Stomach (tissue), 4 donors: ENCODE data around the gene MKS1.

Experiments
- CTCF ChIP-seq, 7 experiments: fragments of 450-650 bp in 4 of 7; fragments of 200-600 bp in 3 of 7; sonication (generic) in 3 of 7; IDR thresholded peaks; one replicate each; pipeline ENCODE4 v1.5.1; 2016 to 2019; ENCODE audit warnings: antibody characterized with exemption in 7 of 7, control low read depth in 2 of 7, mild to moderate bottlenecking in 1 of 7
- POLR2A ChIP-seq, 4 donors: fragments of 450-650 bp; IDR thresholded peaks; one replicate each; pipeline ENCODE4 v1.6.1; 2016; ENCODE audit warnings: antibody characterized with exemption in 4 of 4, control low read depth in 2 of 4, mild to moderate bottlenecking in 1 of 4, moderate library complexity in 1 of 4
- POLR2AphosphoS5 ChIP-seq, 3 donors: sonication (generic); formaldehyde crosslinking; IDR thresholded peaks; one replicate each; pipeline ENCODE4 v1.6.1; 2016; ENCODE audit warnings: antibody characterized with exemption in 3 of 3

GRCh38 chr17:58183514-58183913 lies 35.5 kb downstream of the MKS1 start:
- TF ChIP-seq CTCF (IDR thresholded peaks at IDR 0.05) = no peak
- no peak for TF ChIP-seq POLR2A (IDR thresholded peaks at IDR 0.05)
- no peak for TF ChIP-seq POLR2AphosphoS5 (IDR thresholded peaks at IDR 0.05)
